OCI-LY1 (cell line): ENCODE results near the gene SLC38A2.

ENCODE experiments used
- H2AFZ ChIP-seq: fragments of 200-600 bp; sonication (generic), shearing (Covaris generic); 2 replicates; pipeline ENCODE4 v1.6.0; 2014; ENCODE audit warnings: antibody characterized with exemption, mild to moderate bottlenecking, low read length
- H3F3A ChIP-seq: fragments of 200-600 bp; sonication (generic), shearing (Covaris generic); 2 replicates; pipeline ENCODE4 v1.6.0; 2014; ENCODE audit warnings: mild to moderate bottlenecking, antibody characterized with exemption, low read length, moderate library complexity; ENCODE audit not compliant: insufficient read depth
- H3K27ac ChIP-seq: fragments of 200-600 bp; sonication (generic); 2 replicates; pipeline ENCODE4 v1.5.1; 2014; ENCODE audit warnings: low read length, mixed run types, mild to moderate bottlenecking, low read depth; ENCODE audit not compliant: poor library complexity, severe bottlenecking
- H3K27me3 ChIP-seq: fragments of 200-600 bp; sonication (generic); 2 replicates; pipeline ENCODE4 v1.6.0; 2014; ENCODE audit warnings: antibody characterized with exemption, mild to moderate bottlenecking, low read length, moderate library complexity; ENCODE audit not compliant: insufficient read depth
- H3K36me3 ChIP-seq: fragments of 200-600 bp; sonication (generic); 2 replicates; pipeline ENCODE4 v1.6.1; 2014; ENCODE audit warnings: mild to moderate bottlenecking, antibody characterized with exemption, low read length, moderate library complexity, mixed read lengths; ENCODE audit not compliant: insufficient read depth
- H3K4me1 ChIP-seq: fragments of 200-600 bp; sonication (generic); 2 replicates; pipeline ENCODE4 v1.5.1; 2014; ENCODE audit warnings: mild to moderate bottlenecking, low read length, moderate library complexity; ENCODE audit not compliant: insufficient read depth, severe bottlenecking
- H3K4me2 ChIP-seq: fragments of 200-600 bp; sonication (generic), shearing (Covaris generic); 2 replicates; pipeline ENCODE4 v1.6.1; 2014; ENCODE audit warnings: low read length
- H3K4me3 ChIP-seq: fragments of 200-600 bp; sonication (generic); 2 replicates; pipeline ENCODE4 v1.5.1; 2014; ENCODE audit warnings: low read length, low read depth, mild to moderate bottlenecking, mixed read lengths; ENCODE audit not compliant: poor library complexity, severe bottlenecking
- H3K79me2 ChIP-seq: fragments of 200-600 bp; shearing (Covaris generic); 2 replicates; pipeline ENCODE4 v1.6.1; 2016; ENCODE audit warnings: mixed run types, low read length, mixed read lengths; ENCODE audit not compliant: insufficient read depth
- H3K9ac ChIP-seq: fragments of 200-600 bp; sonication (generic), shearing (Covaris generic); 2 replicates; pipeline ENCODE4 v1.6.1; 2014; ENCODE audit warnings: mild to moderate bottlenecking, low read length, mixed read lengths
- H3K9me2 ChIP-seq: fragments of 200-600 bp; sonication (generic), shearing (Covaris generic); 2 replicates; pipeline ENCODE4 v1.6.1; 2014; ENCODE audit warnings: low read depth, mild to moderate bottlenecking, low read length, mixed read lengths
- H3K9me3 ChIP-seq: fragments of 200-600 bp; shearing (Covaris generic); 2 replicates; pipeline ENCODE4 v1.6.1; 2014; ENCODE audit warnings: low read length, mixed read lengths
- H4K20me1 ChIP-seq: fragments of 200-600 bp; sonication (generic), shearing (Covaris generic); 2 replicates; pipeline ENCODE4 v1.6.0; 2016; ENCODE audit warnings: mild to moderate bottlenecking, low read length; ENCODE audit not compliant: insufficient read depth
- EZH2 ChIP-seq: fragments of 200-600 bp; sonication (generic), shearing (Covaris generic); IDR thresholded peaks from 2 replicates; pipeline ENCODE4 v1.8.0; 2017; ENCODE audit warnings: borderline replicate concordance, mixed run types, mild to moderate bottlenecking, antibody characterized with exemption, low read length, moderate library complexity, mixed read lengths
- TF ChIP-seq, protein P1 (sequence below): fragments of 200-600 bp; sonication (generic), shearing (Covaris generic); IDR thresholded peaks from 2 replicates; pipeline ENCODE4 v1.5.1; 2017; ENCODE audit warnings: mild to moderate bottlenecking, antibody characterized with exemption, low read length, moderate library complexity, mixed read lengths

Gene SLC38A2

DNA sequence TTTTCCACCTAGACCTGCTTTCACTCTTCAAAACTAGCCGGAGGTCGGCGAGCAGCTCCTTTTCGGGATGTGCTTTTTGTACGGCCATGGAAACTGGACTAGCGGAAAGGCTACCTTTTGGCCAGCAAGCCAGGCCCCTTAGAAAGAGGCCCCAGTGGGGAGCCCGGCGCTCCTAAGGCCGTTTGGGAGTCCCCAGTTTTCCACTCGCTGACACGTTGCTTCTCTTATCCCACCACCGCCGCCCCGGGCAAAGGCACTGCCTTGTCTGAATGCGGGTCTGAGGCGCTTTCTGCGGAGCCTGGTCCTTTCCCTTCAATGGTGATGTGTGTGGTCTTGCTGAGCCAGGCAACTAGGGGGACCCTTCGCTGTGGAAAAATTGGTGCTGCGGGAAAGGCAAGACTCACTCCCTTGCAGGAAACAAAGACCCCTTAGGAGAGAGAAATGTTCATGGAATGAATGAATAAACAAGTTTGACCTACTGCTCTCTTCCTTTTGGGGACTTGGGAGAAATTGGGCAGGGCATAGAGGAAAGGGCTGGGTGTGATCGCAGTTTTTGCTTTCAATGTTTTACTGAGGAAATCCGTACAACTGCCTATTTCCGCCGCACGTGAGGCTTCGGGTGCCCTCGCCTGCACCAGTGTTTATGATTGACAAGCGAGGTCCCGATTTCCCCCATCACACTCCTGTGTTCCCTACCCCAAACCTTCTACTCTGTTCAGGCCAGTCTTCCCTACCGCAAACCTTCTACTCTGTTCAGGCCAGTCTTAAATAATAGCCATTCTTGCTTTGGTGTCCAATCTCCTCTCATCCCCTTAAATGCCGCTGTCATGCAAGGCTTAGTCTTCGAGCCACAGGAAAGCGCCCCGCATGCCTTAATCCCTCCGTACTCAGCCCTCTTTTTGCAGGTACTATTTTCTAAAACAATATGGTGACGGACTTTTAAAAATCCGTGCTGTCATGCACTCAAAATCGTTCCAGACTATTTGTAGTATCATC, 1.0 kb upstream of the SLC38A2 start:
- TF ChIP-seq, protein P1, sequence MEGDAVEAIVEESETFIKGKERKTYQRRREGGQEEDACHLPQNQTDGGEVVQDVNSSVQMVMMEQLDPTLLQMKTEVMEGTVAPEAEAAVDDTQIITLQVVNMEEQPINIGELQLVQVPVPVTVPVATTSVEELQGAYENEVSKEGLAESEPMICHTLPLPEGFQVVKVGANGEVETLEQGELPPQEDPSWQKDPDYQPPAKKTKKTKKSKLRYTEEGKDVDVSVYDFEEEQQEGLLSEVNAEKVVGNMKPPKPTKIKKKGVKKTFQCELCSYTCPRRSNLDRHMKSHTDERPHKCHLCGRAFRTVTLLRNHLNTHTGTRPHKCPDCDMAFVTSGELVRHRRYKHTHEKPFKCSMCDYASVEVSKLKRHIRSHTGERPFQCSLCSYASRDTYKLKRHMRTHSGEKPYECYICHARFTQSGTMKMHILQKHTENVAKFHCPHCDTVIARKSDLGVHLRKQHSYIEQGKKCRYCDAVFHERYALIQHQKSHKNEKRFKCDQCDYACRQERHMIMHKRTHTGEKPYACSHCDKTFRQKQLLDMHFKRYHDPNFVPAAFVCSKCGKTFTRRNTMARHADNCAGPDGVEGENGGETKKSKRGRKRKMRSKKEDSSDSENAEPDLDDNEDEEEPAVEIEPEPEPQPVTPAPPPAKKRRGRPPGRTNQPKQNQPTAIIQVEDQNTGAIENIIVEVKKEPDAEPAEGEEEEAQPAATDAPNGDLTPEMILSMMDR = 0 out of 2 replicates have a peak, but pooled peaks have one; percentile 4
- no peak for TF ChIP-seq EZH2
- H3K9me3 ChIP-seq = no peaks in the 10 kb centered on the region
- H2AFZ ChIP-seq = peak overlapping the region; percentile 85
- peaks cover 30% of the 10 kb centered on the region for H3K36me3 ChIP-seq
- no peaks in the 10 kb centered on the region for H4K20me1 ChIP-seq
- no peak overlapping the region for H3K27ac ChIP-seq
- no peaks in the 10 kb centered on the region for H3F3A ChIP-seq
- H3K9me2 ChIP-seq = no peaks in the 10 kb centered on the region
- H3K9ac ChIP-seq = peak overlapping the region; percentile 61
- peak overlapping the region; percentile 86 for H3K4me3 ChIP-seq
- H3K27me3 ChIP-seq = no peaks in the 10 kb centered on the region; the same call in 1 of the 2 replicates
- H3K4me2 ChIP-seq = peak overlapping the region; percentile 89
- peaks cover 39% of the 10 kb centered on the region for H3K4me1 ChIP-seq
- peaks cover 26% of the 10 kb centered on the region; the same call in 1 of the 2 replicates for H3K79me2 ChIP-seq

DNA sequence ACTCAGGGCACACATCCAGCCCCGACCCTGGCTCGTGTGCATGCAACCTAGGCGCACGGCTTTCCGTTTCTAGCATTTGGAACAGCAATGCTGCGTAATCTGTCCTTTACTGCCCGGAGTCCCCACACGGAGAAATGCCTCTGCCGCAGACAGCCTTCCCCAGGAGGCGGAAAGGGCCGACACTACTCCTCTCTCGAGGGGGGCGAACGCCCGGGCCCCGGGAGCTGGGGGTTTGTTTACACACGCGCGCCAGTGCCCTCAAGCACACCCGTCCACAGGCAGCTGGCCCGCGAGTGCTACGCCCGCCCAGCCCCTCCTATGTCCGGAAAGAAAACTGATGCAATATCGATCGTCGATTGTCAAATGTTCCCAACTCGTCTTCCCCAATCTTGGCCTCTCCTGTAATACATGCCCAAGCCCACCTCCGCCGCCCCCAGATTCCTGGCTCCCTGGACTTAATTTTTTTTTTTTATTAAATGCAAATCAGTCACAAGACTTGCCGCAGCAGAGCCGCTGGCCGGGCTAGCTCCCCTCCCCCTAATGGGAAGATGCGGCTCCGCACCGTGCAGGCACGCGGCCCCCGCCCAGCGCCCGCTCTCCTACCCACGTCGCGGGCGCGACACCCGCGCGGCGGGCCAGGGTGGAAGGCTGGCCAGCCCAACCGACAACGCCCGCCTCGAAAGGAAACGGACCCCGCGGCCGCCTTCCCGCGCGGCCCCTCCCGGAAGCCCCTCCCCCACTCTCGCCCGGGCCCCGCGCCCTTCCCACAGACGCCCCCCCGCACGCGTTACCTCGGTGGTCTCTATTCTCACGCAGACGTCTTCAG, 642 bp downstream of the SLC38A2 start:
- H4K20me1 ChIP-seq = no peaks in the 10 kb centered on the region
- peak overlapping the region; percentile 87 for H3K9ac ChIP-seq
- H3K27me3 ChIP-seq = no peaks in the 10 kb centered on the region
- H3K9me2 ChIP-seq = no peaks in the 10 kb centered on the region
- peak overlapping the region; percentile 84 for H3K4me2 ChIP-seq
- H3F3A ChIP-seq = no peaks in the 10 kb centered on the region
- peak overlapping the region; percentile 78 for H3K27ac ChIP-seq
- peaks cover 47% of the 10 kb centered on the region for H3K36me3 ChIP-seq
- H3K4me1 ChIP-seq = peaks cover 40% of the 10 kb centered on the region
- H3K79me2 ChIP-seq = peaks cover 26% of the 10 kb centered on the region; the same call in 1 of the 2 replicates
- H3K4me3 ChIP-seq = peak overlapping the region; percentile 86
- H3K9me3 ChIP-seq = no peaks in the 10 kb centered on the region
- no peak overlapping the region for H2AFZ ChIP-seq
- TF ChIP-seq, protein P1 = no peak
- no peak for TF ChIP-seq EZH2
